H1 (cell line): Measurements from ENCODE around the gene KCTD4. TPM values are rescaled to one million over a fixed set of nuclear protein-coding genes. Genes with fewer than 3 reads are reported as not detected.

Experiments used
- CTCF ChIA-PET: fragments of 300-600 bp; sonication (Branson Sonifier 250); formaldehyde crosslinking; loops from one replicate; lab custom pipeline; 2021; ENCODE audit not compliant: partially characterized antibody; lab: Charles Lee
- POLR2A ChIA-PET: fragments of 300-600 bp; sonication (Branson Sonifier 250); formaldehyde crosslinking; loops from one replicate; lab custom pipeline; 2021; ENCODE audit warnings: inconsistent platforms; ENCODE audit not compliant: partially characterized antibody; lab: Charles Lee
- DNase-seq, 2 experiments: peaks; one replicate each; pipeline versions ENCODE4 v3.0.0 to v3.0.0-alpha.2; 2010 to 2022; ENCODE audit warnings: low spot score in 2 of 2, low read depth in 1 of 2, mixed read lengths in 1 of 2
- FAIRE-seq: peaks from 2 replicates; lab custom pipeline; 2011; peaks lifted over from hg19 to GRCh38; lab: Jason Lieb, UNC
- H2AFZ ChIP-seq: 2 replicates; pipeline ENCODE4 v1.8.1; 2012; ENCODE audit warnings: low read length, inconsistent platforms
- H2AK5ac ChIP-seq: 2 replicates; pipeline ENCODE4 v1.6.1; 2013; ENCODE audit warnings: low read depth, low read length
- H2BK120ac ChIP-seq: replicated peaks from 2 replicates; pipeline ENCODE3; 2013; ENCODE audit warnings: low read depth, low read length, inconsistent platforms
- H2BK12ac ChIP-seq: 2 replicates; pipeline ENCODE4 v1.6.1; 2013; ENCODE audit warnings: low read depth, low read length
- H2BK15ac ChIP-seq: 2 replicates; pipeline ENCODE4 v1.6.1; 2013; ENCODE audit warnings: low read length
- H2BK20ac ChIP-seq: 2 replicates; pipeline ENCODE4 v1.6.1; 2013; ENCODE audit warnings: low read length
- H2BK5ac ChIP-seq: 2 replicates; pipeline ENCODE4 v1.6.1; 2013; ENCODE audit warnings: low read depth, low read length
- H3K14ac ChIP-seq: 2 replicates; pipeline ENCODE4 v1.6.1; 2013; ENCODE audit warnings: inconsistent platforms; ENCODE audit not compliant: insufficient read length
- H3K18ac ChIP-seq: 2 replicates; pipeline ENCODE4 v1.6.1; 2013; ENCODE audit warnings: low read length; ENCODE audit errors: extremely low read depth
- H3K23ac ChIP-seq: 2 replicates; pipeline ENCODE4 v1.6.1; 2013; ENCODE audit warnings: inconsistent platforms; ENCODE audit not compliant: insufficient read length
- H3K23me2 ChIP-seq: 2 replicates; pipeline ENCODE4 v1.6.1; 2013; ENCODE audit warnings: low read depth, low read length
- H3K27ac ChIP-seq: 2 replicates; pipeline ENCODE4 v1.6.1; 2011; ENCODE audit warnings: low read depth, low read length, inconsistent platforms
- H3K27me3 ChIP-seq, 4 experiments: replicated peaks in 1 of 4; 1 replicate in 1 of 4; 2 replicates in 3 of 4; pipeline versions ENCODE4 v1.6.1 to v1.8.1; 2011 to 2013; ENCODE audit warnings: low read length in 3 of 4, mild to moderate bottlenecking in 3 of 4, inconsistent platforms in 2 of 4, mixed read lengths in 2 of 4, moderate library complexity in 1 of 4; ENCODE audit not compliant: control insufficient read depth in 3 of 4, insufficient read depth in 3 of 4; ENCODE audit errors: extremely low read depth in 1 of 4
- H3K36me3 ChIP-seq, 4 experiments: 2 replicates each; pipeline versions ENCODE4 v1.6.1 to v1.8.1; 2011 to 2013; ENCODE audit warnings: mild to moderate bottlenecking in 4 of 4, low read length in 3 of 4, moderate library complexity in 2 of 4, control low read depth in 1 of 4, inconsistent platforms in 1 of 4; ENCODE audit not compliant: insufficient read depth in 4 of 4, control insufficient read depth in 2 of 4
- H3K4ac ChIP-seq: replicated peaks from 2 replicates; pipeline ENCODE3; 2013; ENCODE audit warnings: low read length, low read depth, mixed read lengths, inconsistent platforms; ENCODE audit not compliant: insufficient read length
- H3K4me1 ChIP-seq, 4 experiments: replicated peaks in 1 of 4; 1 replicate in 1 of 4; 2 replicates in 3 of 4; pipeline versions ENCODE4 v1.6.1 to v1.8.1; 2011 to 2013; ENCODE audit warnings: low read length in 3 of 4, inconsistent platforms in 2 of 4, mixed read lengths in 1 of 4; ENCODE audit not compliant: insufficient read depth in 4 of 4, control insufficient read depth in 3 of 4
- H3K4me2 ChIP-seq, 2 experiments: 2 replicates each; pipeline versions ENCODE4 v1.6.1 to v1.8.1; 2011 to 2013; ENCODE audit warnings: low read depth in 2 of 2, low read length in 2 of 2, control low read depth in 1 of 2, inconsistent platforms in 1 of 2, mild to moderate bottlenecking in 1 of 2; ENCODE audit not compliant: insufficient read depth in 1 of 2
- H3K4me3 ChIP-seq, 4 experiments: fragments of 200-600, 300-600 bp in 1 of 4; sonication (generic), shearing (Covaris generic), sonication (Bioruptor Twin) in 1 of 4; 2 replicates each; pipeline versions ENCODE4 v1.5.1 to v1.8.1; 2011 to 2016; ENCODE audit warnings: low read length in 4 of 4, low read depth in 3 of 4, control low read depth in 2 of 4, inconsistent platforms in 2 of 4, mild to moderate bottlenecking in 2 of 4, mixed read lengths in 1 of 4, moderate library complexity in 1 of 4; ENCODE audit not compliant: insufficient read depth in 2 of 4; ENCODE audit errors: extremely low read depth in 1 of 4
- H3K56ac ChIP-seq: replicated peaks from 2 replicates; pipeline ENCODE3; 2013; ENCODE audit warnings: low read depth, mild to moderate bottlenecking, mixed read lengths, low read length, inconsistent platforms; ENCODE audit not compliant: insufficient read length
- H3K79me1 ChIP-seq: 2 replicates; pipeline ENCODE4 v1.6.1; 2013; ENCODE audit warnings: low read depth, low read length, control low read depth
- H3K79me2 ChIP-seq, 2 experiments: 2 replicates each; pipeline versions ENCODE4 v1.6.1 to v1.8.1; 2012 to 2013; ENCODE audit warnings: low read length in 2 of 2, mild to moderate bottlenecking in 2 of 2, inconsistent platforms in 1 of 2; ENCODE audit not compliant: insufficient read depth in 2 of 2, control insufficient read depth in 1 of 2
- H3K9ac ChIP-seq, 4 experiments: replicated peaks in 1 of 4; 1 replicate in 1 of 4; 2 replicates in 3 of 4; pipeline versions ENCODE4 v1.6.1 to v1.8.1; 2011 to 2013; ENCODE audit warnings: low read depth in 3 of 4, low read length in 3 of 4, control low read depth in 2 of 4, mild to moderate bottlenecking in 2 of 4, moderate library complexity in 2 of 4, inconsistent platforms in 1 of 4; ENCODE audit errors: extremely low read depth in 1 of 4
- H3K9me3 ChIP-seq, 2 experiments: 2 replicates each; pipeline versions ENCODE4 v1.6.1 to v1.8.1; 2012 to 2013; ENCODE audit warnings: mild to moderate bottlenecking in 2 of 2, moderate library complexity in 2 of 2, control low read depth in 1 of 2, inconsistent platforms in 1 of 2, low read depth in 1 of 2, low read length in 1 of 2, mixed read lengths in 1 of 2; ENCODE audit not compliant: insufficient read depth in 2 of 2
- H4K20me1 ChIP-seq, 2 experiments: replicated peaks in 1 of 2; 2 replicates each; pipeline versions ENCODE3 to v1.8.1; 2011 to 2013; ENCODE audit warnings: inconsistent platforms in 2 of 2, low read length in 2 of 2, mild to moderate bottlenecking in 1 of 2; ENCODE audit not compliant: insufficient read depth in 2 of 2, control insufficient read depth in 1 of 2
- H4K5ac ChIP-seq: 2 replicates; pipeline ENCODE4 v1.6.1; 2013; ENCODE audit warnings: low read length, low read depth, mixed read lengths, inconsistent platforms; ENCODE audit not compliant: insufficient read length
- H4K8ac ChIP-seq: 2 replicates; pipeline ENCODE4 v1.8.0; 2013; ENCODE audit warnings: mild to moderate bottlenecking, moderate library complexity, low read length, inconsistent platforms; ENCODE audit not compliant: insufficient read depth; ENCODE audit errors: extremely low read depth
- H4K91ac ChIP-seq: replicated peaks from 2 replicates; pipeline ENCODE3; 2013; ENCODE audit warnings: low read length, mixed read lengths, inconsistent platforms; ENCODE audit not compliant: insufficient read length
- CBX8 ChIP-seq: fragments of 300-800, 300-1000 bp; sonication (generic); IDR thresholded peaks from 2 replicates; pipeline ENCODE4 v1.7.1; 2016; ENCODE audit warnings: low read depth, low read length, borderline replicate concordance
- CHD1 ChIP-seq: IDR thresholded peaks from 2 replicates; pipeline ENCODE4 v1.6.1; 2012; ENCODE audit warnings: low read depth, low read length, improper control_type of control experiment
- EP300 ChIP-seq, 2 experiments: IDR thresholded peaks; 1 replicate in 1 of 2; 2 replicates in 1 of 2; pipeline ENCODE4 v1.6.1; 2011 to 2012; ENCODE audit warnings: low read depth in 2 of 2, low read length in 2 of 2, mild to moderate bottlenecking in 2 of 2, borderline replicate concordance in 1 of 2, inconsistent platforms in 1 of 2, moderate library complexity in 1 of 2
- WGBS, 2 experiments: shearing (Covaris generic) in 1 of 2; methylation state at CpG; one replicate each; pipeline versions ENCODE4 v1.1.6 to v1.1.7; 2013 to 2015; ENCODE audit warnings: low lambda C conversion rate in 2 of 2, mixed read lengths in 2 of 2, inconsistent platforms in 1 of 2, low coverage in 1 of 2, missing lambda C conversion rate in 1 of 2; ENCODE audit not compliant: insufficient replicate concordance in 2 of 2, insufficient coverage in 1 of 2, insufficient read length in 1 of 2; ENCODE audit errors: extremely low coverage in 1 of 2, missing lambda C conversion rate in 1 of 2; 5-methylcytosine and 5-hydroxymethylcytosine counted together
- polyA plus RNA-seq, 7 experiments: library from polyadenylated mRNA; depleted of rRNA in 3 of 7; stranded (reverse) in 5 of 7; unstranded in 2 of 7; fragments of >200 nt in 5 of 7; fragments of 200-250 nt in 2 of 7; gene quantifications; 1 replicate in 5 of 7; 2 replicates in 1 of 7; 4 replicates in 1 of 7; pipeline versions ENCODE4 v1.2.1 to v1.2.3, GENCODE V29; 2011 to 2013; ENCODE audit warnings: missing spikeins in 2 of 7, mixed read lengths in 2 of 7
- total RNA-seq: library from RNA; stranded (reverse); fragmentation: NEBNext Ultra II Directional; extraction: Animal tissue kit (Norgen Biotek cat#: 25700); gene quantifications from 2 replicates; pipeline ENCODE4 v1.2.1, GENCODE V29; 2021

KCTD4 gene
- total and polyA plus RNA-seq, 2 of the 8 experiments (the other 6 are each of a cell fraction or from before 2014, with no cell fraction given), result not detected

- H3K27me3 ChIP-seq, result no peaks in the 10 kb centered on the region
- no peak overlapping the region for H4K5ac ChIP-seq
- no peak overlapping the region for H2BK120ac ChIP-seq
- H2BK15ac ChIP-seq, result no peak overlapping the region
- no peak overlapping the region for H3K4me2 ChIP-seq
- peaks cover 0 to 5% (median 0%) of the 10 kb centered on the region in 4 experiments; a peak in 1 of 7 replicates for H3K4me1 ChIP-seq
- no peak overlapping the region for H3K18ac ChIP-seq
- H3K4me3 ChIP-seq, result no peak overlapping the region
- H2BK20ac ChIP-seq, result no peak overlapping the region
- H3K14ac ChIP-seq, result no peak overlapping the region
- H4K8ac ChIP-seq, result no peak overlapping the region
- no peak overlapping the region for H3K23ac ChIP-seq
- H3K79me1 ChIP-seq, result no peaks in the 10 kb centered on the region
- H4K91ac ChIP-seq, result no peak overlapping the region
- CTCF ChIA-PET, result interaction anchor here (0.7 to 2.6 kb wide), 8 partner anchors 8 to 441 kb away, joined by 3 to 8 read pairs (median 4); no protein-coding TSS in a partner anchor
- no peak for TF ChIP-seq CHD1
- no peak for TF ChIP-seq CBX8
- no peak for TF ChIP-seq EP300 (IDR thresholded peaks at IDR 0.05; ENCODE audit: borderline replicate concordance in 1 of 2, low read depth in 2 of 2, low read length in 2 of 2)
- H2AK5ac ChIP-seq, result no peak overlapping the region; the same call in 1 of the 2 replicates
- H4K20me1 ChIP-seq, result no peaks in the 10 kb centered on the region
- no peak overlapping the region for H2BK12ac ChIP-seq
- H2BK5ac ChIP-seq, result no peak overlapping the region
- no peak overlapping the region for H3K27ac ChIP-seq
- no peak overlapping the region for H3K56ac ChIP-seq
- H2AFZ ChIP-seq, result no peak overlapping the region
- H3K9ac ChIP-seq, result no peak overlapping the region
- WGBS, 2 experiments, result 91% methylated on average over 4 of the region's 4 CpGs; no CpG with 5 or more reads in 1 of the 2 experiments
- POLR2A ChIA-PET, result interaction anchor here (0.7 kb wide), 1 partner anchor 41 kb away, joined by 3 read pairs; no protein-coding TSS in a partner anchor
- H3K36me3 ChIP-seq, result no peaks in the 10 kb centered on the region
- H3K4ac ChIP-seq, result no peak overlapping the region
- no peaks in the 10 kb centered on the region for H3K9me3 ChIP-seq
- H3K23me2 ChIP-seq, result no peaks in the 10 kb centered on the region
- DNase-seq, result no peak
- H3K79me2 ChIP-seq, result no peaks in the 10 kb centered on the region
- FAIRE-seq, result no peak
Observed at GRCh38 chr13:45238945-45239795, 38.3 kb upstream of the KCTD4 start.
